Gastroesophageal sphincter (tissue), 3 donors: ENCODE results near the gene GPR137.

ENCODE experiments used
- CTCF ChIP-seq, 4 experiments: fragments of 200-600 bp in 2 of 4; fragments of 450-650 bp in 2 of 4; sonication (generic) in 1 of 4; IDR thresholded peaks; one replicate each; pipeline ENCODE4 v1.5.1; 2017 to 2019; ENCODE audit warnings: antibody characterized with exemption in 4 of 4, mild to moderate bottlenecking in 2 of 4, moderate library complexity in 2 of 4
- EP300 ChIP-seq: sonication (generic); formaldehyde crosslinking; IDR thresholded peaks from one replicate; pipeline ENCODE4 v1.6.1; 2017; ENCODE audit warnings: antibody characterized with exemption, mild to moderate bottlenecking
- POLR2A ChIP-seq, 2 donors: fragments of 450-650 bp; IDR thresholded peaks; one replicate each; pipeline ENCODE4 v1.6.1; 2017; ENCODE audit warnings: antibody characterized with exemption in 2 of 2, mild to moderate bottlenecking in 2 of 2, moderate library complexity in 1 of 2

- TF ChIP-seq CTCF (IDR thresholded peaks at IDR 0.05) (no peak), POLR2A (IDR thresholded peaks at IDR 0.05) (peak in 1 of 2 donors; percentile 56), EP300 (no peak)
Measured at GRCh38 chr11:64284048-64284961, 1.3 kb upstream of the GPR137 start, which contains the start of gene BAD.
